ENCODE data around the gene CFAP77.

CFAP77 gene

DNA sequence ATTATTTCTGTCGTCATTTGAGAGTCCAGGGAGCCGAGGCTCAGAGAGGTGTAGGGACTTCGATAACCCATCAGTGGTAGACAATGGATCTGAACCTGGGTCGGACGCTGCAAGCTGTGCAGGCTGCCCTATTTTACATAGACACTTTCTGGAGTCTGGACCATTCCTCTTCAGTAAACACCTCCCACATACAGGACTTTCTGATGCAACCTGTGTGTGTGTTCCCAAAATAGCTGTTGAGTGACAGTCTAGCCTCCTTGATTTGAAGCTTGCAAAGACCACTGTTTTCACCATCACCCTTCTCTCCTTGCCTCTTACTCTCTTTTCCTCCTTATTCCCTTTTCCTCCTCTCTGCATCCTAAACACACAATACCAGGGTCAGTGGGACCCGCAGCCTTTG lies 30.7 kb downstream of the CFAP77 start:
- no peak overlapping the region for H3K27ac ChIP-seq
- ChIA-PET POLR2A (ENCODE audit: low non-redundant PET) (no interaction called here), CTCF (interaction anchor here (0.6 kb wide), 2 partner anchors 202 to 1256 kb away, joined by 3 to 4 read pairs; no protein-coding TSS in a partner anchor)
- DNase-seq (ENCODE audit: low spot score), result no peak
- TF ChIP-seq, protein P1, sequence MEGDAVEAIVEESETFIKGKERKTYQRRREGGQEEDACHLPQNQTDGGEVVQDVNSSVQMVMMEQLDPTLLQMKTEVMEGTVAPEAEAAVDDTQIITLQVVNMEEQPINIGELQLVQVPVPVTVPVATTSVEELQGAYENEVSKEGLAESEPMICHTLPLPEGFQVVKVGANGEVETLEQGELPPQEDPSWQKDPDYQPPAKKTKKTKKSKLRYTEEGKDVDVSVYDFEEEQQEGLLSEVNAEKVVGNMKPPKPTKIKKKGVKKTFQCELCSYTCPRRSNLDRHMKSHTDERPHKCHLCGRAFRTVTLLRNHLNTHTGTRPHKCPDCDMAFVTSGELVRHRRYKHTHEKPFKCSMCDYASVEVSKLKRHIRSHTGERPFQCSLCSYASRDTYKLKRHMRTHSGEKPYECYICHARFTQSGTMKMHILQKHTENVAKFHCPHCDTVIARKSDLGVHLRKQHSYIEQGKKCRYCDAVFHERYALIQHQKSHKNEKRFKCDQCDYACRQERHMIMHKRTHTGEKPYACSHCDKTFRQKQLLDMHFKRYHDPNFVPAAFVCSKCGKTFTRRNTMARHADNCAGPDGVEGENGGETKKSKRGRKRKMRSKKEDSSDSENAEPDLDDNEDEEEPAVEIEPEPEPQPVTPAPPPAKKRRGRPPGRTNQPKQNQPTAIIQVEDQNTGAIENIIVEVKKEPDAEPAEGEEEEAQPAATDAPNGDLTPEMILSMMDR (conservative IDR thresholded peaks at IDR 0.05; ENCODE audit: low read depth), result no peak

DNA sequence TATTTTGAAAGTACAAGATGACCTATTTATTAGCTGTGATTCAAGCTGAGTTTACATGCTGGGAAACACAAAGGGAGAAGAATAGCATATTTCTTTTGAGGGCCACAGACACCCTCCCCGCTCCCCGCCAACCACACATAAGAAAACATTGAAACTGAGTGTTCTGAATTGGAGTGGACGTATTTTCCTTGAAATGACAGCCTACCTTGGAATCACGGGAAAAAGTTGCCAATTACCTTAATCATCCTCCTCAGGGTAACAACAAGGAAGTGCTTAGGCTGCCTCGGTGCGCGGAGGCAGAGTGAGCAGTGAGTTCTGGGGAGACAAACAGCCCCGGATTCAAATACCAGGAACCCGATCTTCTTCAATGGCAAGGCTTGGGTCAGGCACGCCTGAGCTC lies 31.4 kb downstream of the CFAP77 start:
- no peak for DNase-seq (ENCODE audit: low spot score)
- POLR2A ChIA-PET (ENCODE audit: low non-redundant PET), result no interaction called here
- no peak overlapping the region for H3K27ac ChIP-seq
- TF ChIP-seq, protein P1 (conservative IDR thresholded peaks at IDR 0.05; ENCODE audit: low read depth), result no peak
- CTCF ChIA-PET, result interaction anchor here (0.6 kb wide), 1 partner anchor 1257 kb away, joined by 3 read pairs; no protein-coding TSS in a partner anchor

DNA sequence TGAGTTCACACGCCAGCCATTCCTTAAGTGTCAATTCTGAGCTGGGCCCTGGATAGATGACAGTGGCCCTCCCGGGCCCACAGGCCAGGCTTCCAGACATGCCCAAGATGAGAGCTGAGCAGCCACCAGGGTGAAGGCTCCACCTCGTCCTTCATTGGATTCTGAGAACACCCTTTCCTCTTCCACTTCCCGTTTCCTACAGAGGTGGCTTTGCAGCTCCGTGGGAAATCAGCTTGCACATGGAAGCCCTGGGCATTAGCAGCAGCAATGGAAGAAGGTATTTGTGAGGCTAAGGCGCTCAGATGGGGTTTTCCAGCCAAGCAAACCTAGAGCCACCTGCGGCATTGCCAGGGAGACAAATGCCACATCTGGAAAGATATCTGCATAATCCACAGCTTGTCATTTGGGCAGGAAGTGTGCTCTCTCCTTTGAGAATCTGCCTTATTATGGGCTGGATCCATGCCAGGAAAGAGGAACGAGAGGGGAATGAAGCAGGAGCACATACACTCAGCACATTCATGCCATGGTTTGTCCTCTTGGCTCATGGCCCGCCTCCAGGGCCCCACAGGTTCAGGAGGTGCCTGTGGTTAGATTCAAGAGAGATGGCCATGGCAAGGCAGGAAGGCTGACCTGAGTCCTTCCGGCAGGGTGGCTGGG lies 34.1 kb downstream of the CFAP77 start:
- ChIA-PET POLR2A (ENCODE audit: low non-redundant PET) (no interaction called here), CTCF (interaction anchor here (0.6 kb wide), 1 partner anchor 23 kb away, joined by 3 read pairs; no protein-coding TSS in a partner anchor)
- TF ChIP-seq, protein P1 (conservative IDR thresholded peaks at IDR 0.05; ENCODE audit: low read depth), result no peak
- DNase-seq (ENCODE audit: low spot score), result no peak
- H3K27ac ChIP-seq, result no peak overlapping the region

DNA sequence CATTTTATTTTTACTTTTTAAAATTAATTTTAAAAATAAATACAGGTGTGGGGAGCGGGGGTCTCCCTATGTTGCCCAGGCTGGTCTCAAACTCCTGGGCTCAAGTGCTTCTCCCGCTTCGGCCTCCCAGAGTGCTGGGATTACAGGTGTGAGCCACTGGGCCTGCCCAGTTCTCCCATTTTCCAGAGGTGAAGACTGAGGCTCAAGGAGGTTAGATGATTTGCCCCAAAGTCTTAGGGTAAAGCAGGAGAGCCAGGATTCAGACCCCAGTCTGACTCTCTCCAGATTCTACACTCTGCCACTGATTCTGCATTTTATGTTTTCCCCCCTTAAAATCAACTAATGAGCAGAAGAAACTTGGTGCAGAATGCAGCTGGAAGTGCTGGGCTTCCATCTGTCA lies 36.9 kb downstream of the CFAP77 start:
- no peak overlapping the region for H3K27ac ChIP-seq
- ChIA-PET POLR2A (ENCODE audit: low non-redundant PET) (no interaction called here), CTCF (interaction anchor here (0.6 to 0.7 kb wide), 3 partner anchors 17 to 370 kb away, joined by 3 read pairs; no protein-coding TSS in a partner anchor)
- TF ChIP-seq, protein P1 (conservative IDR thresholded peaks at IDR 0.05; ENCODE audit: low read depth), result no peak
- no peak for DNase-seq (ENCODE audit: low spot score)

DNA sequence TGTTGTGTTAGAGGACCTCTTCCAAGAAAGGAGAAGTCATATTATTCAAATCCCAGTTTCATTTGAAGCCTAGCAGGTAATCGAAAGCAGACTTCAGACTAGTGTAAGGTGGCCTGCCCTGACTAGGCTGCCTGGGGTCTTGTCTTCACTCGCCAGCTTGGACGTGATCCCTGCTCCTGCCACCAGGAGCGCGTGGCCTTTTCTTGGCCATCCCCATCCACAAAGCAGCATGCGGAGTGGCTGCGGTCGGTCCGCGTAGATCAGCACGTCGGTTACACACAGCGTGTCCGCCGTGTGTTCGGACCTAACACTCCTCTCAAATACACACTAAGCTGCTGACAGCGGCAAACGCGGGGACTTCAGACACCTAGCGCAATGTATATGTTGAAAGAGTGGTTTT lies 37.3 kb downstream of the CFAP77 start:
- POLR2A ChIA-PET (ENCODE audit: low non-redundant PET), result no interaction called here
- CTCF ChIA-PET, result interaction anchor here (0.6 to 0.7 kb wide), 3 partner anchors 18 to 370 kb away, joined by 3 read pairs; no protein-coding TSS in a partner anchor
- no peak overlapping the region for H3K27ac ChIP-seq
- peak; percentile 26 for DNase-seq (ENCODE audit: low spot score)
- TF ChIP-seq, protein P1 (conservative IDR thresholded peaks at IDR 0.05; ENCODE audit: low read depth), result no peak

- TF ChIP-seq, protein P1 (conservative IDR thresholded peaks at IDR 0.05; ENCODE audit: low read depth), result no peak
- ChIA-PET POLR2A (ENCODE audit: low non-redundant PET) (no interaction called here), CTCF (interaction anchor here (0.5 kb wide), 1 partner anchor 9 kb away, joined by 7 read pairs; no protein-coding TSS in a partner anchor)
- H3K27ac ChIP-seq, result no peak overlapping the region
- no peak for DNase-seq (ENCODE audit: low spot score)
Measured at GRCh38 chr9:132447902-132448301, 37.9 kb downstream of the CFAP77 start.

All from RWPE1 (cell line).